HepG2 (cell line): ENCODE measurements around the gene GJC2. TPM values are rescaled to one million over a fixed set of nuclear protein-coding genes. Genes with fewer than 3 reads are reported as not detected.
A peak's percentile ranks its signal among the peaks of the same experiment; 100 is the strongest.

Source experiments
- CREB3 ChIP-seq: sonication (generic); formaldehyde crosslinking; IDR thresholded peaks from 2 replicates; pipeline ENCODE4 v1.5.0; 2020; ENCODE audit warnings: missing genetic modification reagents
- HNRNPK ChIP-seq: fragments of 200-400 bp; formaldehyde crosslinking; IDR thresholded peaks from 2 replicates; pipeline ENCODE4 v1.6.1; 2018; ENCODE audit warnings: low read length, low read depth, moderate library complexity, mild to moderate bottlenecking; ENCODE audit not compliant: poor library complexity, severe bottlenecking
- PAXIP1 ChIP-seq: sonication (generic); formaldehyde crosslinking; conservative IDR thresholded peaks from 2 replicates; pipeline ENCODE4 v1.4.0; 2020; ENCODE audit warnings: mild to moderate bottlenecking, missing genetic modification reagents, moderate library complexity
- RBFOX2 ChIP-seq: fragments of 200-400 bp; formaldehyde crosslinking; IDR thresholded peaks from 2 replicates; pipeline ENCODE4 v1.6.1; 2017; ENCODE audit warnings: low read depth, mild to moderate bottlenecking, low read length
- TBP ChIP-seq: sonication (generic); formaldehyde crosslinking; IDR thresholded peaks from 2 replicates; pipeline ENCODE4 v1.5.0; 2020; ENCODE audit warnings: missing genetic modification reagents
- ZFYVE20 ChIP-seq: sonication (generic); formaldehyde crosslinking; IDR thresholded peaks from 2 replicates; pipeline ENCODE4 v1.8.0; 2023; ENCODE audit warnings: low read depth, mild to moderate bottlenecking, moderate library complexity, missing genetic modification reagents, borderline replicate concordance
- ZNF670 ChIP-seq: sonication (generic); formaldehyde crosslinking; IDR thresholded peaks from 2 replicates; pipeline ENCODE4 v1.8.0; 2022; ENCODE audit warnings: mild to moderate bottlenecking, missing genetic modification reagents, borderline replicate concordance
- ZNF737 ChIP-seq: sonication (generic); formaldehyde crosslinking; IDR thresholded peaks from 2 replicates; pipeline ENCODE4 v1.5.0; 2020; ENCODE audit warnings: missing genetic modification reagents, mild to moderate bottlenecking, borderline replicate concordance
- ZNF784 ChIP-seq: sonication (generic); formaldehyde crosslinking; IDR thresholded peaks from 2 replicates; pipeline ENCODE4 v1.5.1; 2020; ENCODE audit warnings: missing genetic modification reagents, mild to moderate bottlenecking, borderline replicate concordance
- polyA plus RNA-seq, 8 experiments: library from polyadenylated mRNA; depleted of rRNA in 3 of 8; stranded (reverse) in 7 of 8; unstranded in 1 of 8; fragments of >200 nt; fragmentation: Illumina TruSeq in 4 of 8; extraction: Trizol in 4 of 8; gene quantifications; 2 replicates each; pipeline versions ENCODE4 v1.2.1 to v1.2.3, GENCODE V29; 2011 to 2016; ENCODE audit warnings: low read depth in 4 of 8, missing spikeins in 1 of 8, mixed read lengths in 1 of 8; ENCODE audit not compliant: insufficient read depth in 1 of 8
- total RNA-seq, 5 experiments: library from RNA; depleted of rRNA; stranded (reverse); fragments of >200 nt; fragmentation: Illumina TruSeq; extraction: Trizol; gene quantifications; 2 replicates each; pipeline ENCODE4 v1.2.3, GENCODE V29; 2016; ENCODE audit warnings: low read depth in 1 of 5
- TF ChIP-seq, protein P1 (sequence below): sonication (generic); formaldehyde crosslinking; IDR thresholded peaks from 2 replicates; pipeline ENCODE4 v1.8.0; 2022; ENCODE audit warnings: missing genetic modification reagents, mild to moderate bottlenecking, moderate library complexity, borderline replicate concordance
- TF ChIP-seq, protein P2 (sequence below): sonication (generic); formaldehyde crosslinking; IDR thresholded peaks from 2 replicates; pipeline ENCODE4 v1.5.0; 2020; ENCODE audit warnings: mild to moderate bottlenecking, missing genetic modification reagents, borderline replicate concordance

The GJC2 gene
- total and polyA plus RNA-seq, 2 of the 13 experiments (the other 11 are each of a cell fraction or from before 2014, with no cell fraction given) = 1.6 to 3.8 TPM

- TF ChIP-seq, protein P1, sequence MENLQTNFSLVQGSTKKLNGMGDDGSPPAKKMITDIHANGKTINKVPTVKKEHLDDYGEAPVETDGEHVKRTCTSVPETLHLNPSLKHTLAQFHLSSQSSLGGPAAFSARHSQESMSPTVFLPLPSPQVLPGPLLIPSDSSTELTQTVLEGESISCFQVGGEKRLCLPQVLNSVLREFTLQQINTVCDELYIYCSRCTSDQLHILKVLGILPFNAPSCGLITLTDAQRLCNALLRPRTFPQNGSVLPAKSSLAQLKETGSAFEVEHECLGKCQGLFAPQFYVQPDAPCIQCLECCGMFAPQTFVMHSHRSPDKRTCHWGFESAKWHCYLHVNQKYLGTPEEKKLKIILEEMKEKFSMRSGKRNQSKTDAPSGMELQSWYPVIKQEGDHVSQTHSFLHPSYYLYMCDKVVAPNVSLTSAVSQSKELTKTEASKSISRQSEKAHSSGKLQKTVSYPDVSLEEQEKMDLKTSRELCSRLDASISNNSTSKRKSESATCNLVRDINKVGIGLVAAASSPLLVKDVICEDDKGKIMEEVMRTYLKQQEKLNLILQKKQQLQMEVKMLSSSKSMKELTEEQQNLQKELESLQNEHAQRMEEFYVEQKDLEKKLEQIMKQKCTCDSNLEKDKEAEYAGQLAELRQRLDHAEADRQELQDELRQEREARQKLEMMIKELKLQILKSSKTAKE (CRISPR knock-in tag) = 0 out of 2 replicates have a peak, but pooled peaks have one; percentile 45
- TF ChIP-seq RBFOX2 = peak; percentile 60
- no peak for TF ChIP-seq ZNF737
- no peak for TF ChIP-seq ZFYVE20
- peak; percentile 39 for TF ChIP-seq PAXIP1 (CRISPR knock-in tag)
- no peak for TF ChIP-seq ZNF784
- TF ChIP-seq, protein P2, sequence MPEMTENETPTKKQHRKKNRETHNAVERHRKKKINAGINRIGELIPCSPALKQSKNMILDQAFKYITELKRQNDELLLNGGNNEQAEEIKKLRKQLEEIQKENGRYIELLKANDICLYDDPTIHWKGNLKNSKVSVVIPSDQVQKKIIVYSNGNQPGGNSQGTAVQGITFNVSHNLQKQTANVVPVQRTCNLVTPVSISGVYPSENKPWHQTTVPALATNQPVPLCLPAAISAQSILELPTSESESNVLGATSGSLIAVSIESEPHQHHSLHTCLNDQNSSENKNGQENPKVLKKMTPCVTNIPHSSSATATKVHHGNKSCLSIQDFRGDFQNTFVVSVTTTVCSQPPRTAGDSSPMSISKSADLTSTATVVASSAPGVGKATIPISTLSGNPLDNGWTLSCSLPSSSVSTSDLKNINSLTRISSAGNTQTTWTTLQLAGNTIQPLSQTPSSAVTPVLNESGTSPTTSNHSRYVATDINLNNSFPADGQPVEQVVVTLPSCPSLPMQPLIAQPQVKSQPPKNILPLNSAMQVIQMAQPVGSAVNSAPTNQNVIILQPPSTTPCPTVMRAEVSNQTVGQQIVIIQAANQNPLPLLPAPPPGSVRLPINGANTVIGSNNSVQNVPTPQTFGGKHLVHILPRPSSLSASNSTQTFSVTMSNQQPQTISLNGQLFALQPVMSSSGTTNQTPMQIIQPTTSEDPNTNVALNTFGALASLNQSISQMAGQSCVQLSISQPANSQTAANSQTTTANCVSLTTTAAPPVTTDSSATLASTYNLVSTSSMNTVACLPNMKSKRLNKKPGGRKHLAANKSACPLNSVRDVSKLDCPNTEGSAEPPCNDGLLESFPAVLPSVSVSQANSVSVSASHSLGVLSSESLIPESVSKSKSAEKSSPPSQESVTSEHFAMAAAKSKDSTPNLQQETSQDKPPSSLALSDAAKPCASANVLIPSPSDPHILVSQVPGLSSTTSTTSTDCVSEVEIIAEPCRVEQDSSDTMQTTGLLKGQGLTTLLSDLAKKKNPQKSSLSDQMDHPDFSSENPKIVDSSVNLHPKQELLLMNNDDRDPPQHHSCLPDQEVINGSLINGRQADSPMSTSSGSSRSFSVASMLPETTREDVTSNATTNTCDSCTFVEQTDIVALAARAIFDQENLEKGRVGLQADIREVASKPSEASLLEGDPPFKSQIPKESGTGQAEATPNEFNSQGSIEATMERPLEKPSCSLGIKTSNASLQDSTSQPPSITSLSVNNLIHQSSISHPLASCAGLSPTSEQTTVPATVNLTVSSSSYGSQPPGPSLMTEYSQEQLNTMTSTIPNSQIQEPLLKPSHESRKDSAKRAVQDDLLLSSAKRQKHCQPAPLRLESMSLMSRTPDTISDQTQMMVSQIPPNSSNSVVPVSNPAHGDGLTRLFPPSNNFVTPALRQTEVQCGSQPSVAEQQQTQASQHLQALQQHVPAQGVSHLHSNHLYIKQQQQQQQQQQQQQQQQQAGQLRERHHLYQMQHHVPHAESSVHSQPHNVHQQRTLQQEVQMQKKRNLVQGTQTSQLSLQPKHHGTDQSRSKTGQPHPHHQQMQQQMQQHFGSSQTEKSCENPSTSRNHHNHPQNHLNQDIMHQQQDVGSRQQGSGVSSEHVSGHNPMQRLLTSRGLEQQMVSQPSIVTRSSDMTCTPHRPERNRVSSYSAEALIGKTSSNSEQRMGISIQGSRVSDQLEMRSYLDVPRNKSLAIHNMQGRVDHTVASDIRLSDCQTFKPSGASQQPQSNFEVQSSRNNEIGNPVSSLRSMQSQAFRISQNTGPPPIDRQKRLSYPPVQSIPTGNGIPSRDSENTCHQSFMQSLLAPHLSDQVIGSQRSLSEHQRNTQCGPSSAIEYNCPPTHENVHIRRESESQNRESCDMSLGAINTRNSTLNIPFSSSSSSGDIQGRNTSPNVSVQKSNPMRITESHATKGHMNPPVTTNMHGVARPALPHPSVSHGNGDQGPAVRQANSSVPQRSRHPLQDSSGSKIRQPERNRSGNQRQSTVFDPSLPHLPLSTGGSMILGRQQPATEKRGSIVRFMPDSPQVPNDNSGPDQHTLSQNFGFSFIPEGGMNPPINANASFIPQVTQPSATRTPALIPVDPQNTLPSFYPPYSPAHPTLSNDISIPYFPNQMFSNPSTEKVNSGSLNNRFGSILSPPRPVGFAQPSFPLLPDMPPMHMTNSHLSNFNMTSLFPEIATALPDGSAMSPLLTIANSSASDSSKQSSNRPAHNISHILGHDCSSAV (CRISPR knock-in tag) = no peak
- TF ChIP-seq HNRNPK = peak; percentile 40
- peak; percentile 74; the same call in 1 of the 2 replicates for TF ChIP-seq ZNF670 (CRISPR knock-in tag)
- TF ChIP-seq TBP (CRISPR knock-in tag) = 0 out of 2 replicates have a peak, but pooled peaks have one; percentile 70
- TF ChIP-seq CREB3 (CRISPR knock-in tag) = 0 out of 2 replicates have a peak, but pooled peaks have one; percentile 42
Measured at GRCh38 chr1:228149406-228150119, at the start of gene GJC2 (continued).
